Ishikawa (cell line): ENCODE results near the gene PKNOX2.

ENCODE experiments used
- CEBPB ChIP-seq: IDR thresholded peaks from 2 replicates; pipeline ENCODE4 v1.6.1; 2012
- CREB1 ChIP-seq: IDR thresholded peaks from 2 replicates; pipeline ENCODE4 v1.6.1; 2012; ENCODE audit warnings: low read depth
- EGR1 ChIP-seq: IDR thresholded peaks from 2 replicates; pipeline ENCODE4 v1.6.1; 2012
- EP300 ChIP-seq: IDR thresholded peaks from 2 replicates; pipeline ENCODE4 v1.6.1; 2012; ENCODE audit warnings: borderline replicate concordance
- FOXM1 ChIP-seq: IDR thresholded peaks from 2 replicates; pipeline ENCODE4 v1.6.1; 2012; ENCODE audit warnings: low read depth, borderline replicate concordance
- MAX ChIP-seq: IDR thresholded peaks from 2 replicates; pipeline ENCODE4 v1.6.1; 2012
- NFIC ChIP-seq: IDR thresholded peaks from 2 replicates; pipeline ENCODE4 v1.6.1; 2012
- RAD21 ChIP-seq: IDR thresholded peaks from 2 replicates; pipeline ENCODE4 v1.6.1; 2012; ENCODE audit warnings: low read depth
- REST ChIP-seq: IDR thresholded peaks from 2 replicates; pipeline ENCODE4 v1.6.1; 2012; ENCODE audit warnings: low read depth, mild to moderate bottlenecking
- TAF1 ChIP-seq: IDR thresholded peaks from 2 replicates; pipeline ENCODE4 v1.6.1; 2012; ENCODE audit warnings: low read depth, mild to moderate bottlenecking
- TCF12 ChIP-seq: IDR thresholded peaks from 2 replicates; pipeline ENCODE4 v1.6.1; 2012; ENCODE audit warnings: low read depth
- TEAD4 ChIP-seq: IDR thresholded peaks from 2 replicates; pipeline ENCODE4 v1.6.1; 2012
- USF1 ChIP-seq: IDR thresholded peaks from 2 replicates; pipeline ENCODE4 v1.6.1; 2012
- YY1 ChIP-seq: IDR thresholded peaks from 2 replicates; pipeline ENCODE4 v1.6.1; 2012; ENCODE audit warnings: low read depth
- ZBTB7A ChIP-seq: IDR thresholded peaks from 2 replicates; pipeline ENCODE4 v1.6.1; 2012; ENCODE audit warnings: low read depth

Gene PKNOX2

GRCh38 chr11:125333354-125334073 is 169.0 kb downstream of the PKNOX2 start:
- no peak for TF ChIP-seq TAF1
- no peak for TF ChIP-seq EGR1
- TF ChIP-seq USF1 = no peak
- TF ChIP-seq YY1 = no peak
- TF ChIP-seq ZBTB7A = no peak
- no peak for TF ChIP-seq EP300
- TF ChIP-seq CREB1 = no peak
- TF ChIP-seq MAX = no peak
- no peak for TF ChIP-seq TCF12
- no peak for TF ChIP-seq FOXM1
- no peak for TF ChIP-seq RAD21
- TF ChIP-seq NFIC = no peak

GRCh38 chr11:125335106-125335505 is 170.6 kb downstream of the PKNOX2 start:
- TF ChIP-seq USF1 (no peak), EGR1 (no peak), EP300 (no peak), CEBPB (no peak), ZBTB7A (no peak), FOXM1 (no peak), TAF1 (no peak), TEAD4 (no peak), YY1 (no peak), TCF12 (no peak), NFIC (no peak), CREB1 (no peak), RAD21 (no peak), REST (no peak)

- TF ChIP-seq FOXM1 = no peak
- TF ChIP-seq NFIC = no peak
- TF ChIP-seq EP300 = no peak
- TF ChIP-seq USF1 = no peak
- no peak for TF ChIP-seq CREB1
- no peak for TF ChIP-seq CEBPB
- TF ChIP-seq TAF1 = no peak
- no peak for TF ChIP-seq EGR1
- TF ChIP-seq TCF12 = no peak
- no peak for TF ChIP-seq MAX
- no peak for TF ChIP-seq TEAD4
- no peak for TF ChIP-seq RAD21
Observed at GRCh38 chr11:125337836-125338834, 173.6 kb downstream of the PKNOX2 start.

GRCh38 chr11:125338886-125339811 is 174.6 kb downstream of the PKNOX2 start:
- TF ChIP-seq EGR1 = no peak
- TF ChIP-seq REST = no peak
